ENCODE results near the gene CCDC171.

- TF ChIP-seq CTCF (IDR thresholded peaks at IDR 0.05) (no peak), POLR2A (IDR thresholded peaks at IDR 0.05) (no peak), POLR2AphosphoS5 (IDR thresholded peaks at IDR 0.05) (no peak)
Measured at GRCh38 chr9:15935661-15936305, 382.9 kb downstream of the CCDC171 start.

All from prostate gland (tissue), 2 donors.